ENCODE data around the gene ARID1A. TPM values are rescaled to one million over a fixed set of nuclear protein-coding genes. Genes with fewer than 3 reads are reported as not detected.
A peak's percentile ranks its signal among the peaks of the same experiment; 100 is the strongest.
"Not testable (repeated sequence)": the region's sequence is repeated elsewhere in the genome, so short reads cannot be mapped to it uniquely, and the experiment has no call there.

Gene ARID1A
- total RNA-seq = 70.0 and 78.7 TPM in 2 replicates
- long read RNA-seq, transcript ARID1A-217 (1 exons, 3,046 nt) = major isoform, 7 of 11 reads
- long read RNA-seq, partial matches to known transcripts = 2 of 11 reads
- long read RNA-seq, other reads (novel, unspliced or antisense) = 2 of 11 reads

DNA sequence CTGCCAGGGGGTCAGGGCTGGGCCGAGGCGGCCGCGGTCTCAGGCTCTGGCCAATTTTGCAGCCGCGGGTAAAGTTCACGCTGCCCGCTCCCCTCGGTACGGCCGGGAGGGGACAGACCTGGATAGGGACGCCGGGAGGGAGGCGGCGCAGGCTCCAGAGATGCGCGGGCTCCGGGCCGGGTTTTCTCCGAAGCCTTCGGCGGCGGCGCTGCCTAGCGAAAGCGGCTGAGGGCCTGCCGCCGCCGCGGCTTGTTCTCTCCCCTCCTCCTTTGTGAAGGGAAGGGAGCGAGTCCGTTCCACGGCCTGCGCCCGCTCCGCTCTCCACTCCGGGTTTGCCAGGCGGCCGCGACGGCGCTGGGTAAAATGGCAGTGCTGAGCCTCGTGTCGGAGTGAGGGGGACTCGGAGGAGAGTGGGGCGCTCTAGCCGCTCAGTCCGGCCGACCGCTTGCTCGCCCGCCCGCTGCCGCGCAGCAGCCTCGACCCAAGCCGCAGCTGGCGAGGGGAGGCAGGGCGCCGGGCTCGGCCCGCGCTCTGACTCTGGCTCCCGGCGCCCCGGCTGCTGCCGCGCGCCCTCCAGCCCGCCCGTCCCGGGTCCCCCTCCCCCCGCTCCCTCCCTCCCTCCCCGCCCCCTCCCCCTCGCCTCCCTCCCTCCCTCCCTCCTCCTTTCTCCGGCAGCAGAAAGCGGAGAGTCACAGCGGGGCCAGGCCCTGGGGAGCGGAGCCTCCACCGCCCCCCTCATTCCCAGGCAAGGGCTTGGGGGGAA lies at the start of gene ARID1A:
TSS of gene ARID1A (plus strand) at position 660 of the 763 bp plus-strand sequence. CDS start 389 bp downstream, outside the sequence.
- H3K27ac Mint-ChIP-seq (ENCODE audit: unreplicated experiment) = peak within 1 kb of the TSS; percentile 98
- no peaks in the 10 kb centered on the region for H3K27me3 Mint-ChIP-seq (ENCODE audit: unreplicated experiment)
- H3K9me3 Mint-ChIP-seq (ENCODE audit: unreplicated experiment) = no peaks in the 10 kb centered on the region
- no peaks in the 10 kb centered on the region for H3K36me3 Mint-ChIP-seq (ENCODE audit: unreplicated experiment)
- H3K4me3 Mint-ChIP-seq (ENCODE audit: unreplicated experiment) = peak within 1 kb of the TSS; percentile 76
- peak; percentile 99 for DNase-seq (ENCODE audit: extremely low spot score, unreplicated experiment)
- H3K4me1 Mint-ChIP-seq (ENCODE audit: unreplicated experiment) = peaks cover 37% of the 10 kb centered on the region
- TF ChIP-seq, protein P1, sequence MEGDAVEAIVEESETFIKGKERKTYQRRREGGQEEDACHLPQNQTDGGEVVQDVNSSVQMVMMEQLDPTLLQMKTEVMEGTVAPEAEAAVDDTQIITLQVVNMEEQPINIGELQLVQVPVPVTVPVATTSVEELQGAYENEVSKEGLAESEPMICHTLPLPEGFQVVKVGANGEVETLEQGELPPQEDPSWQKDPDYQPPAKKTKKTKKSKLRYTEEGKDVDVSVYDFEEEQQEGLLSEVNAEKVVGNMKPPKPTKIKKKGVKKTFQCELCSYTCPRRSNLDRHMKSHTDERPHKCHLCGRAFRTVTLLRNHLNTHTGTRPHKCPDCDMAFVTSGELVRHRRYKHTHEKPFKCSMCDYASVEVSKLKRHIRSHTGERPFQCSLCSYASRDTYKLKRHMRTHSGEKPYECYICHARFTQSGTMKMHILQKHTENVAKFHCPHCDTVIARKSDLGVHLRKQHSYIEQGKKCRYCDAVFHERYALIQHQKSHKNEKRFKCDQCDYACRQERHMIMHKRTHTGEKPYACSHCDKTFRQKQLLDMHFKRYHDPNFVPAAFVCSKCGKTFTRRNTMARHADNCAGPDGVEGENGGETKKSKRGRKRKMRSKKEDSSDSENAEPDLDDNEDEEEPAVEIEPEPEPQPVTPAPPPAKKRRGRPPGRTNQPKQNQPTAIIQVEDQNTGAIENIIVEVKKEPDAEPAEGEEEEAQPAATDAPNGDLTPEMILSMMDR (IDR thresholded peaks at IDR 0.05) = peak; percentile 16

DNA sequence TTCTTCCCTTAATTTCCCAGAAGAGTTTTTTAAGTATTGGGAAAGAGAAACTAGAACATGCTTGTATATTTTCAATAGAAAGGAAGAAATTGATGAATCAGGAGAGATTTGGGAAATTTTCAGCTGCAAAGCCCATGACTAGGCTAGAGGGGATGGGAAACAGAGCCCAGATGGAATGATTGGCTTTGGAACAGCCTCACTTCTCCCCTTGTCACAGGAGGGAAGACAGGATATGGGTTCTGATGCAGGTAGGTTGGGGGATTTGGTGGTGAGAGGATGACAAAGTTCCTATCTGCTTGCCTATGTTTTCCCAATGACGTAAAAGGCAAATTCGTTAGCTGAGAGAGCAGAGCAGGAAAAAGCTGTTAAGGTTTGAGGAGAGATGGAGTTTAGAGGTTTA lies 31.0 kb upstream of the ARID1A start:
- DNase-seq (ENCODE audit: extremely low spot score, unreplicated experiment) = no peak
- H3K9me3 Mint-ChIP-seq (ENCODE audit: unreplicated experiment) = no peaks in the 10 kb centered on the region
- H3K4me1 Mint-ChIP-seq (ENCODE audit: unreplicated experiment) = no peaks in the 10 kb centered on the region
- no peak overlapping the region for H3K4me3 Mint-ChIP-seq (ENCODE audit: unreplicated experiment)
- TF ChIP-seq, protein P1 (IDR thresholded peaks at IDR 0.05) = no peak
- no peak overlapping the region for H3K27ac Mint-ChIP-seq (ENCODE audit: unreplicated experiment)
- H3K36me3 Mint-ChIP-seq (ENCODE audit: unreplicated experiment) = no peaks in the 10 kb centered on the region
- H3K27me3 Mint-ChIP-seq (ENCODE audit: unreplicated experiment) = peaks cover 4% of the 10 kb centered on the region

DNA sequence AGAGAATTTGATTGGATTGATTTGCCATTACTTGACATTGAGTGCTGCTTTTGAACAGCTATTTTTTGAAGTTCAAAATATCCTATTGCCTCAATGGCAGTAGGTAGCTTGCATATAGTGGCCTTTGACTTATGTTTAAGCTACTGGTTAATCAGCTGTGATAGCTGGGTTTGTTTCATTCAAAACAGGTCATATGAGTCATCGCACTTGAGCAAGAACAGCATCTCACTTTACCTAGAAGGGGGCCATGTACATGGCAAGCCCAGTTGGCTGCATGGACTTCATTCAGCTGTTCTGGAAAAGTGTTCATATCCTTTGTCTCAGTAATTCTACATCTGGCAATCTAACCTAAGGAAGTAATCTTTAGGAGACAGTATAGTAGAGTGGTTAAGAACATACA lies 29.0 kb upstream of the ARID1A start:
- Mint-ChIP-seq H3K4me3 (ENCODE audit: unreplicated experiment) (no peak overlapping the region), H3K27ac (ENCODE audit: unreplicated experiment) (no peak overlapping the region), H3K27me3 (ENCODE audit: unreplicated experiment) (no peaks in the 10 kb centered on the region), H3K36me3 (ENCODE audit: unreplicated experiment) (no peaks in the 10 kb centered on the region), H3K4me1 (ENCODE audit: unreplicated experiment) (no peaks in the 10 kb centered on the region), H3K9me3 (ENCODE audit: unreplicated experiment) (no peaks in the 10 kb centered on the region)
- TF ChIP-seq, protein P1 (IDR thresholded peaks at IDR 0.05) = no peak
- no peak for DNase-seq (ENCODE audit: extremely low spot score, unreplicated experiment)

DNA sequence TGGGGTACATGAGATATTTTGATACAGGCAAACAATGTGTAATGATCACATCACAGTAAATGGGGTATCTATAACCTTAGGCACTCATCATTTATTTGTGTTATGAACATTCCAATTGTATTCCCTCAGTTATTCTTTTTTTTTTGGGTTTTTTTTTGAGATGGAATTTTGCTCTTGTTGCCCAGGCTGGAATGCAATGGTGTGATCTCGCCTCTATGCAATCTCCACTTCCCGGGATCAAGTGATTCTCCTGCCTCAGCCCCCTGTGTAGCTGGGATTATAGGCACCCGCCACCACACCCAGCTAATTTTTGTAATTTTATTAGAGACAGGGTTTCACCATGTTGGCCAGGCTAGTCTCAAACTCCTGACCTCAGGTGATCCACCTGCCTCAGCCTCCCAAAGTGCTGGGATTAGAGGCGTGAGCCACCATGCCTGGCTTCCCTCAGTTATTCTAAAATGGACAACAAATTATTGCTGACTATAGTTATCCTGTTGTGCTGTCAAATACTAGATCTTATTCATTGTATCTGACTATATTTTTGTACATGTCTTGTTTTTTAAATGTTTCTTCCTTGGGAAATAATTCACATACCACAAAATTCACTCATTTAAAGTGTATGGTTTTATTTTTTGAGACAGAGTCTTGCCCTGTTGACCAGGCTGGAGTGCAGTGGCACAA lies 27.6 kb upstream of the ARID1A start:
- H3K9me3 Mint-ChIP-seq (ENCODE audit: unreplicated experiment); H3K4me1 Mint-ChIP-seq (ENCODE audit: unreplicated experiment); H3K27me3 Mint-ChIP-seq (ENCODE audit: unreplicated experiment); DNase-seq (ENCODE audit: extremely low spot score, unreplicated experiment); H3K27ac Mint-ChIP-seq (ENCODE audit: unreplicated experiment); H3K4me3 Mint-ChIP-seq (ENCODE audit: unreplicated experiment); H3K36me3 Mint-ChIP-seq (ENCODE audit: unreplicated experiment): not testable (repeated sequence)

DNA sequence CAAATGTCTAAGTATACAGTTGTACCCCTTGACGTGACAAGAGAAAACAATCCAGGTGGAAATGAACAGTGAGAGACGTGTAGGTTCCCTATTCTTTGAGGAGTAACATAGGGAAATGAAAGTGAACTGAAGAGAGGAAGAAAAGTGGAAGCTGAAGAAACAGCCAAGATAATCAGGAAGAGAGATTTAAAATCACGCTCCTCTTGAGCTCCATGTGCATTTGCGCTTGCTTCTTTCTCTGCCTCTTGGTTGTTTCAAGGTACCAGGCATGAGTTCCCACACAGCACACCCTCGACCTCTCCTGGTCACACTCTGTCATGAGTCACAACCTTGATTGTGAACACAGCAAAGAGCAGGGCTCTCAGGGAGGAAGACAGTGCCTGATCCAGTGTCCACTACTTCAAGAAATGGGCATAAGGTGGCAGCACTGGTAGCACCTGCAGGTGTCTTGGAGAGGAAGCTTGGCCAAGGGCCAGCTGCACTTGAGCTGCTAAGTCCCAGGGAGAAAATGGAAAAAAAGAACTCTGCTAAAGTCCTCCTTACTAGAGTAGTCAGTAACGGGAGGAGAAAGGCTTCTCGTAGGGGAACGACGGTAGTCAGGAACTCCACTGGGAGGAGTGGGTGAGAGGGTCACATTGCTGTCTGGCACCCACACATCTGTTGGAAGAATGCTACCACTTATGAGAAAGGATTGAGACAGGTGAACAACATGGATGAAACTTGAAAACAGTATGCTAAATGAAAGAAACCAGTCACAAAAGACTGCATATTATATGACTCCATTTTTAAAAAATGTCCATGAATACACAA lies 18.3 kb upstream of the ARID1A start:
- Mint-ChIP-seq H3K36me3 (ENCODE audit: unreplicated experiment) (no peaks in the 10 kb centered on the region), H3K27me3 (ENCODE audit: unreplicated experiment) (peaks cover 2% of the 10 kb centered on the region), H3K4me1 (ENCODE audit: unreplicated experiment) (peaks cover 9% of the 10 kb centered on the region), H3K9me3 (ENCODE audit: unreplicated experiment) (no peaks in the 10 kb centered on the region), H3K27ac (ENCODE audit: unreplicated experiment) (no peak overlapping the region), H3K4me3 (ENCODE audit: unreplicated experiment) (no peak overlapping the region)
- no peak for DNase-seq (ENCODE audit: extremely low spot score, unreplicated experiment)
- TF ChIP-seq, protein P1 (IDR thresholded peaks at IDR 0.05) = peak; percentile 68
